ENCODE data around the gene OR13C2.
"Not testable (repeated sequence)": the region's sequence is repeated elsewhere in the genome, so short reads cannot be mapped to it uniquely, and the experiment has no call there.

Gene OR13C2

DNA sequence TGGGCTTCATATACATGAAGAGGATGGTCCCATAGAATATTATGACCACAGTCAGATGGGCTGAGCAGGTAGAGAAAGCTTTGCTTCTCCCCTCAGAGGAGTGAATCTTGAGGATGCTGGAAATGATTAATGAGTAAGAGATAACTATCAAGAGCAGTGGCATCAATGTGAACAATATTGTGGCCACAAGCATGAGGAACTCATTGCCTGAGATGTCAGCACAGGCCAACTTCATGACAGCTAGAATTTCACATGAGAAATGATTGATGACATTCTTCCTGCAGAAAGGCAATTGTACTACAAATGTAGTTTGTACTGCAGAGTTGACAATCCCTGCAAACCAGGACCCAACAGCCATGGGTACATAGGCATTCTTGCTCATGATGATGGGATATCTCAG lies 12.0 kb upstream of the OR13C2 start:
- Histone ChIP-seq H4K20me1 (ENCODE audit: insufficient read depth, low read length) (no peaks in the 10 kb centered on the region), H3K27ac (ENCODE audit: low read length) (no peak overlapping the region), H3K4me2 (ENCODE audit: low read length) (no peak overlapping the region), H2AFZ (ENCODE audit: low read depth, low read length) (no peak overlapping the region), H3K4me1 (ENCODE audit: low read length) (no peaks in the 10 kb centered on the region), H3K79me2 (ENCODE audit: low read length) (no peaks in the 10 kb centered on the region), H3K9me3 (ENCODE audit: insufficient read depth, low read length) (no peaks in the 10 kb centered on the region), H3K9ac (ENCODE audit: low read length) (no peak overlapping the region), H3K27me3 (ENCODE audit: low read depth, low read length) (no peaks in the 10 kb centered on the region), H3K4me3 (ENCODE audit: low read length) (no peak overlapping the region), H3K36me3 (replicated peaks; ENCODE audit: low read depth, low read length) (no peaks in the 10 kb centered on the region)
- TF ChIP-seq EZH2phosphoT487 (IDR thresholded peaks at IDR 0.05; ENCODE audit: low read depth) = no peak

GRCh38 chr9:104611213-104611612 lies 5.8 kb upstream of the OR13C2 start:
- Histone ChIP-seq H3K36me3 (replicated peaks; ENCODE audit: low read depth, low read length) (no peaks in the 10 kb centered on the region), H3K27me3 (ENCODE audit: low read depth, low read length) (no peaks in the 10 kb centered on the region), H4K20me1 (ENCODE audit: insufficient read depth, low read length) (no peaks in the 10 kb centered on the region), H3K9me3 (ENCODE audit: insufficient read depth, low read length) (no peaks in the 10 kb centered on the region), H3K9ac (ENCODE audit: low read length) (no peak overlapping the region), H3K27ac (ENCODE audit: low read length) (no peak overlapping the region), H3K79me2 (ENCODE audit: low read length) (no peaks in the 10 kb centered on the region), H3K4me2 (ENCODE audit: low read length) (no peak overlapping the region), H3K4me1 (ENCODE audit: low read length) (no peaks in the 10 kb centered on the region), H2AFZ (ENCODE audit: low read depth, low read length) (no peak overlapping the region), H3K4me3 (ENCODE audit: low read length) (no peak overlapping the region)
- no peak for TF ChIP-seq EZH2phosphoT487 (IDR thresholded peaks at IDR 0.05; ENCODE audit: low read depth)
- TF ChIP-seq, protein P1, sequence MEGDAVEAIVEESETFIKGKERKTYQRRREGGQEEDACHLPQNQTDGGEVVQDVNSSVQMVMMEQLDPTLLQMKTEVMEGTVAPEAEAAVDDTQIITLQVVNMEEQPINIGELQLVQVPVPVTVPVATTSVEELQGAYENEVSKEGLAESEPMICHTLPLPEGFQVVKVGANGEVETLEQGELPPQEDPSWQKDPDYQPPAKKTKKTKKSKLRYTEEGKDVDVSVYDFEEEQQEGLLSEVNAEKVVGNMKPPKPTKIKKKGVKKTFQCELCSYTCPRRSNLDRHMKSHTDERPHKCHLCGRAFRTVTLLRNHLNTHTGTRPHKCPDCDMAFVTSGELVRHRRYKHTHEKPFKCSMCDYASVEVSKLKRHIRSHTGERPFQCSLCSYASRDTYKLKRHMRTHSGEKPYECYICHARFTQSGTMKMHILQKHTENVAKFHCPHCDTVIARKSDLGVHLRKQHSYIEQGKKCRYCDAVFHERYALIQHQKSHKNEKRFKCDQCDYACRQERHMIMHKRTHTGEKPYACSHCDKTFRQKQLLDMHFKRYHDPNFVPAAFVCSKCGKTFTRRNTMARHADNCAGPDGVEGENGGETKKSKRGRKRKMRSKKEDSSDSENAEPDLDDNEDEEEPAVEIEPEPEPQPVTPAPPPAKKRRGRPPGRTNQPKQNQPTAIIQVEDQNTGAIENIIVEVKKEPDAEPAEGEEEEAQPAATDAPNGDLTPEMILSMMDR (IDR thresholded peaks at IDR 0.05; ENCODE audit: low read depth, low read length) = no peak

DNA sequence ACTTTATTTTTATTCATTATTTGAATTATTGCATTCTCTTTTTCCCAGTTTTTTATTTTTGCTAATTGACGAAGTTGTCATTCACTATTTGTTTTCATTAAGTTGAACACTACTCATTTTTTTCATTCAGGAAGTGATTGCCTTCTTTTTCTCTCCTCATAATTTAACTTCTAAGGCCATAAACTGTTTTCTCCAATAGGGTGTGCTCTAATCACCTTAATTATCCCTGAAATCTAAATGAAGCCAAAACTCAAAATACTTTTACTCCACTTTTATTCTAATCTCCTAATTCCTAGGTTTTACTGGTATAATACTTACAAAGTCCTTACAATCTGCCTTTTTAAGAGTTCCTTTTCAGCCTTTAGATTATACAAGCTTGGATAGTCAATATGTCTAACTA lies 2.9 kb upstream of the OR13C2 start:
- no peak overlapping the region for H3K27ac ChIP-seq (ENCODE audit: low read length)
- H4K20me1 ChIP-seq (ENCODE audit: insufficient read depth, low read length) = no peaks in the 10 kb centered on the region
- H3K36me3 ChIP-seq (replicated peaks; ENCODE audit: low read depth, low read length) = no peaks in the 10 kb centered on the region
- no peaks in the 10 kb centered on the region for H3K27me3 ChIP-seq (ENCODE audit: low read depth, low read length)
- H3K9me3 ChIP-seq (ENCODE audit: insufficient read depth, low read length) = no peaks in the 10 kb centered on the region
- H3K4me3 ChIP-seq (ENCODE audit: low read length) = no peak overlapping the region
- no peak overlapping the region for H2AFZ ChIP-seq (ENCODE audit: low read depth, low read length)
- no peaks in the 10 kb centered on the region for H3K4me1 ChIP-seq (ENCODE audit: low read length)
- H3K9ac ChIP-seq (ENCODE audit: low read length) = no peak overlapping the region
- H3K79me2 ChIP-seq (ENCODE audit: low read length) = no peaks in the 10 kb centered on the region
- no peak overlapping the region for H3K4me2 ChIP-seq (ENCODE audit: low read length)
- no peak for TF ChIP-seq EZH2phosphoT487 (IDR thresholded peaks at IDR 0.05; ENCODE audit: low read depth)
- TF ChIP-seq, protein P1 (IDR thresholded peaks at IDR 0.05; ENCODE audit: low read depth, low read length) = peak; percentile 46

GRCh38 chr9:104606152-104606551 lies 725 bp upstream of the OR13C2 start:
- no peaks in the 10 kb centered on the region for H3K9me3 ChIP-seq (ENCODE audit: insufficient read depth, low read length)
- no peak overlapping the region for H3K9ac ChIP-seq (ENCODE audit: low read length)
- no peak overlapping the region for H3K27ac ChIP-seq (ENCODE audit: low read length)
- H4K20me1 ChIP-seq (ENCODE audit: insufficient read depth, low read length) = no peaks in the 10 kb centered on the region
- H3K4me3 ChIP-seq (ENCODE audit: low read length) = no peak overlapping the region
- H3K4me2 ChIP-seq (ENCODE audit: low read length) = no peak overlapping the region
- H3K27me3 ChIP-seq (ENCODE audit: low read depth, low read length) = no peaks in the 10 kb centered on the region
- H3K4me1 ChIP-seq (ENCODE audit: low read length) = no peaks in the 10 kb centered on the region
- TF ChIP-seq, protein P1 (IDR thresholded peaks at IDR 0.05; ENCODE audit: low read depth, low read length) = no peak
- no peak for TF ChIP-seq EZH2phosphoT487 (IDR thresholded peaks at IDR 0.05; ENCODE audit: low read depth)
- H3K36me3 ChIP-seq (replicated peaks; ENCODE audit: low read depth, low read length) = no peaks in the 10 kb centered on the region
- no peak overlapping the region for H2AFZ ChIP-seq (ENCODE audit: low read depth, low read length)
- H3K79me2 ChIP-seq (ENCODE audit: low read length) = no peaks in the 10 kb centered on the region

DNA sequence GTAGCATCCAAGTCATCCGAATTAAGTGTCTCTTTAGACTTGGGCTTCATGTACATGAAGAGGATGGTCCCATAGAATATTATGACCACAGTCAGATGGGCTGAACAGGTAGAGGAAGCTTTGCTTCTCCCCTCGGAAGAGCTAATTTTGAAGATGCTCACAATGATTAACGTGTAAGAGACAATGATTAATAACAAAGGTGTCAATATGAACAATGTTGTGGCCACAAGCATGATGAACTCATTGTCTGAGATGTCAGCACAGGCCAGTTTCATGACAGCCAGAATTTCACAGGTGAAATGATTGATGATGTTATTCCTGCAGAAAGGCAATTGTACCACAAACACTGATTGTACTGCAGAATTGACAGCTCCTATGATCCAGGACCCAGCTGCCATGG lies 626 bp downstream of the OR13C2 start:
- H3K4me2 ChIP-seq (ENCODE audit: low read length) = no peak overlapping the region

GRCh38 chr9:104599313-104599712 lies 6.1 kb downstream of the OR13C2 start, which contains the start of gene OR13C5:
OR13C5 (minus strand) TSS chr9:104599413; CDS start chr9:104599413, 0 bp downstream.
- H4K20me1 ChIP-seq (ENCODE audit: insufficient read depth, low read length); H3K27ac ChIP-seq (ENCODE audit: low read length); H3K9me3 ChIP-seq (ENCODE audit: insufficient read depth, low read length); H3K4me3 ChIP-seq (ENCODE audit: low read length); H3K79me2 ChIP-seq (ENCODE audit: low read length); H2AFZ ChIP-seq (ENCODE audit: low read depth, low read length); H3K27me3 ChIP-seq (ENCODE audit: low read depth, low read length); H3K4me2 ChIP-seq (ENCODE audit: low read length); H3K9ac ChIP-seq (ENCODE audit: low read length); H3K4me1 ChIP-seq (ENCODE audit: low read length); H3K36me3 ChIP-seq (replicated peaks; ENCODE audit: low read depth, low read length): not testable (repeated sequence)

More for the DNA sequence above, 626 bp downstream of the OR13C2 start:
- no peaks in the 10 kb centered on the region for H4K20me1 ChIP-seq (ENCODE audit: insufficient read depth, low read length)
- no peak overlapping the region for H3K4me3 ChIP-seq (ENCODE audit: low read length)
- TF ChIP-seq EZH2phosphoT487 (IDR thresholded peaks at IDR 0.05; ENCODE audit: low read depth) = no peak
- TF ChIP-seq, protein P1 (IDR thresholded peaks at IDR 0.05; ENCODE audit: low read depth, low read length) = no peak
- no peak overlapping the region for H3K9ac ChIP-seq (ENCODE audit: low read length)
- H2AFZ ChIP-seq (ENCODE audit: low read depth, low read length) = no peak overlapping the region
- H3K27me3 ChIP-seq (ENCODE audit: low read depth, low read length) = no peaks in the 10 kb centered on the region
- H3K79me2 ChIP-seq (ENCODE audit: low read length) = no peaks in the 10 kb centered on the region
- H3K36me3 ChIP-seq (replicated peaks; ENCODE audit: low read depth, low read length) = no peaks in the 10 kb centered on the region
- H3K9me3 ChIP-seq (ENCODE audit: insufficient read depth, low read length) = no peaks in the 10 kb centered on the region
- no peak overlapping the region for H3K27ac ChIP-seq (ENCODE audit: low read length)
- no peaks in the 10 kb centered on the region for H3K4me1 ChIP-seq (ENCODE audit: low read length)

All from OCI-LY3 (cell line).